Activated CD8-positive, alpha-beta memory T cell treated with anti-CD3 and anti-CD28 coated beads, Interleukin-2, amount 10 ng/mL, durations not matched to agents 7 days and 5 days (primary cell): ENCODE measurements around the gene RAE1. TPM values are rescaled to one million over a fixed set of nuclear protein-coding genes. Genes with fewer than 3 reads are reported as not detected.
A peak's percentile ranks its signal among the peaks of the same experiment; 100 is the strongest.

Source experiments
- ATAC-seq: fragments of 150-1000 bp; cut with Tn5 transposase; one replicate; pipeline ENCODE4 v1.10.0; 2021; ENCODE audit warnings: moderate library complexity
- CTCF ChIA-PET: fragments of 350-600 bp; sonication (Branson Sonifier 250); formaldehyde crosslinking; loops from one replicate; lab custom pipeline; 2021; ENCODE audit warnings: antibody characterized with exemption; lab: Charles Lee
- DNase-seq: peaks from one replicate; pipeline ENCODE4 v3.0.0-alpha.2; 2020
- H3K27ac Mint-ChIP-seq: one replicate; pipeline ENCODE4 v1.8.0; 2021; ENCODE audit warnings: mild to moderate bottlenecking, mixed read lengths
- H3K27me3 Mint-ChIP-seq: one replicate; pipeline ENCODE4 v1.8.0; 2021; ENCODE audit warnings: mixed read lengths
- H3K36me3 Mint-ChIP-seq: one replicate; pipeline ENCODE4 v1.8.0; 2021; ENCODE audit warnings: mild to moderate bottlenecking, mixed read lengths
- H3K4me1 Mint-ChIP-seq: one replicate; pipeline ENCODE4 v1.8.0; 2021; ENCODE audit warnings: mixed read lengths
- H3K4me3 Mint-ChIP-seq: one replicate; pipeline ENCODE4 v1.8.0; 2021; ENCODE audit warnings: mild to moderate bottlenecking, moderate library complexity, mixed read lengths
- H3K9me3 Mint-ChIP-seq: one replicate; pipeline ENCODE4 v1.8.0; 2022; ENCODE audit warnings: low read depth, mixed read lengths
- total RNA-seq, 2 experiments: library from RNA; stranded (reverse); gene quantifications; one replicate each; pipeline ENCODE4 v1.2.3, GENCODE V29; 2021

The RAE1 gene
- total RNA-seq, 2 experiments from 2014 or later, result 31.4 to 37.5 TPM

DNA sequence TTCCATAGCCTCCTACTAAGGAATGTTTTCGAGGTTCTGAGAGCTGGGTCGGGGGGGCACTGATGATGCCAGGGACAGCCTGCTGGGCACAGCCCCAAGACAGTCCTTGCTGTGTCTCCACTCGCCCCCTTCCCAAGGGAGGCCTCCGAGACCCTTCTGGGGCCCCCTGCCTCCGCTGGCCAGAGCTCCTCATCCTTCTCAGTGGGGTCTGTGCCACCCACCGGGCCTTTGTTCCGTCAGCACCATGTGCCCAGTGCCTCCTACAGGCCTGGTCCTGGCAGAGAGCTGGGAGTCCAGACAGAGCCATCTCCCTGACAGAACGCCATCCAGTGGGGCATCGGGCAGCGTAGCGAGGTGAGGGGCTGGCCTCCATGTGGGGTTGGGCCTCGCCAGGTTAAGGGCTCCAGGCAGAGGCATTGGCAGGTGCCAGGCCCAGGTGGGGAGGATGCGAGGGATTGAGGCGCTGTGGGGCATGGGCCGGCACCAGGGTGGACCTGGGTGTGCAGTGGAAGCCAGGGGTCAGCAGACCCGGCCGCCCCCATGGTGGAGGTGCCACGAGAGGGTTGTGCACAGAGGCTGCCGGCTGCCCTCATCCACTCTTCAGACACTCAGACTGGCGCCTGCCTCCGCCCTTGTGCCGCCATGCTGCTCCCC lies 53.5 kb downstream of the RAE1 start:
- Mint-ChIP-seq H3K36me3 (peaks cover 31% of the 10 kb centered on the region), H3K27ac (no peak overlapping the region), H3K9me3 (no peaks in the 10 kb centered on the region), H3K27me3 (no peaks in the 10 kb centered on the region), H3K4me3 (no peak overlapping the region), H3K4me1 (peaks cover 36% of the 10 kb centered on the region)
- no peak for DNase-seq
- ATAC-seq, result no peak
- CTCF ChIA-PET, result no interaction called here

DNA sequence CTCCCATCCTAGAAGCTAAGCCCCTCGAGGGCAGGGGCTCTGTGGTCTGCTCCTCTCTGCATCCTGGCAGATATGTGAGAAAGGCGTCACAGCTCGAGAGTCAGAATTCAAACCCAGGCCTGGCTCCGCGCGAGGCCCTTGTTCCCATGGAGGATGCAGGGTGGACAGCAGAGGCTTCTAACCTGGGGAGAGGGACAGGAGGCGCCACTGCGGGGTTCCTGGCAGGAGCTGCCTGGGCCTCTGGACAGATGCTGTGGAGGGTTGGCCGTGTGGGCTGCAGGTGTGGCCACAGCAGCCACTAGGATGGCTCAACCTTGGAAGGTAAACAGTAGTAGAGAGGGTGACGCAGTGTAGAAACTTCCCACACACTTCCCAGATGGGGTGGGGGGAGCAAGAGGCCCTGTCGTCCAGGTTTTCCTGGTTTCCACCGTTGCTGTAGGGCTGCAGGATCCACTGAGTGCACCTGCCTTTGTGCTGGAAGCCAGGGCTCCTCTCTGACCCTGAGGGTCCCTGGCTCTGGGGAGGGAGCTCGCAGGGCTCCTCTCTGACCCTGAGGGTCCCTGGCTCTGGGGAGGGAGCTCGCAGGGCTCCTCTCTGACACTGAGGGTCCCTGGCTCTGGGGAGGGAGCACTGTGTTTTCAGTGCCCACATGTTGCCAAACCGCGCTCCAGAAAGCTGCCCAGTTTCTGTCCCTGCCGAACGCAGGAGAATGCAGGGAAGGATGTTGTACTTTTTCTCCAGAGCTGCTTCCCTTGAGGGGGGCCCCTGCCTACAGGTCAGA lies 54.4 kb downstream of the RAE1 start:
- no peak for ATAC-seq
- no peak for DNase-seq
- H3K27me3 Mint-ChIP-seq, result no peaks in the 10 kb centered on the region
- CTCF ChIA-PET, result no interaction called here
- no peak overlapping the region for H3K4me3 Mint-ChIP-seq
- no peak overlapping the region for H3K27ac Mint-ChIP-seq
- H3K9me3 Mint-ChIP-seq, result no peaks in the 10 kb centered on the region
- peaks cover 27% of the 10 kb centered on the region for H3K4me1 Mint-ChIP-seq
- peaks cover 26% of the 10 kb centered on the region for H3K36me3 Mint-ChIP-seq

DNA sequence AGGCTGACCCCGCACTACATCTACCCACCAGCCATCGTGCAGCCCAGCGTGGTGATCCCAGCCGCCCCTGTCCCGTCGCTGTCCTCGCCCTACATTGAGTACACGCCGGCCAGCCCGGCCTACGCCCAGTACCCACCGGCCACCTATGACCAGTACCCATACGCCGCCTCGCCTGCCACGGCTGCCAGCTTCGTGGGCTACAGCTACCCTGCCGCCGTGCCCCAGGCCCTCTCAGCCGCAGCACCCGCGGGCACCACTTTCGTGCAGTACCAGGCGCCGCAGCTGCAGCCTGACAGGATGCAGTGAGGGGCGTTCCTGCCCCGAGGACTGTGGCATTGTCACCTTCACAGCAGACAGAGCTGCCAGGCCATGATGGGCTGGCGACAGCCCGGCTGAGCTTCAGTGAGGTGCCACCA lies 56.5 kb downstream of the RAE1 start:
- ATAC-seq, result no peak
- Mint-ChIP-seq H3K27ac (no peak overlapping the region), H3K36me3 (peaks cover 17% of the 10 kb centered on the region), H3K27me3 (no peaks in the 10 kb centered on the region), H3K4me3 (no peak overlapping the region), H3K9me3 (no peaks in the 10 kb centered on the region), H3K4me1 (peaks cover 25% of the 10 kb centered on the region)
- CTCF ChIA-PET, result no interaction called here
- DNase-seq, result no peak

DNA sequence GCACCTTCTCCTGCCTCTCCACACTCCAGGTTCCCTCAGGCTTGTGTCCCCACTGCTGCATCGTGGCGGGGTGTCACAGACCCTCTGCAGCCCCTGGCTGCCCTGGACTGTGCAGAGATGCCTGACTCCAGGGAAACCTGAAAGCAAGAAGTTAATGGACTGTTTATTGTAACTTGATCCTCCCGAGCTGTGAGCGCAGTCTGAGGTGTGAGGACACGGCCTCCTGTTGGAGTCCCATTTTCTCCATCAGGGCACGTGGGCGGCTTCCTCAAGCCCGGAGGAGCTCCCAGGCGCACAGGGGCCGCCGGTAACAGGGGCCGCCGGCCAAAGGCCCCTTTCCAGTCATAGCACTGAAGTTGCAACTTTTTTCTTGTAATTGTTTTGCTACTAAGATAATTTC lies 57.1 kb downstream of the RAE1 start:
- H3K36me3 Mint-ChIP-seq, result peaks cover 17% of the 10 kb centered on the region
- H3K27ac Mint-ChIP-seq, result no peak overlapping the region
- no peak for DNase-seq
- H3K9me3 Mint-ChIP-seq, result no peaks in the 10 kb centered on the region
- no peak for ATAC-seq
- H3K4me1 Mint-ChIP-seq, result peaks cover 25% of the 10 kb centered on the region
- H3K27me3 Mint-ChIP-seq, result no peaks in the 10 kb centered on the region
- CTCF ChIA-PET, result no interaction called here
- H3K4me3 Mint-ChIP-seq, result no peak overlapping the region

DNA sequence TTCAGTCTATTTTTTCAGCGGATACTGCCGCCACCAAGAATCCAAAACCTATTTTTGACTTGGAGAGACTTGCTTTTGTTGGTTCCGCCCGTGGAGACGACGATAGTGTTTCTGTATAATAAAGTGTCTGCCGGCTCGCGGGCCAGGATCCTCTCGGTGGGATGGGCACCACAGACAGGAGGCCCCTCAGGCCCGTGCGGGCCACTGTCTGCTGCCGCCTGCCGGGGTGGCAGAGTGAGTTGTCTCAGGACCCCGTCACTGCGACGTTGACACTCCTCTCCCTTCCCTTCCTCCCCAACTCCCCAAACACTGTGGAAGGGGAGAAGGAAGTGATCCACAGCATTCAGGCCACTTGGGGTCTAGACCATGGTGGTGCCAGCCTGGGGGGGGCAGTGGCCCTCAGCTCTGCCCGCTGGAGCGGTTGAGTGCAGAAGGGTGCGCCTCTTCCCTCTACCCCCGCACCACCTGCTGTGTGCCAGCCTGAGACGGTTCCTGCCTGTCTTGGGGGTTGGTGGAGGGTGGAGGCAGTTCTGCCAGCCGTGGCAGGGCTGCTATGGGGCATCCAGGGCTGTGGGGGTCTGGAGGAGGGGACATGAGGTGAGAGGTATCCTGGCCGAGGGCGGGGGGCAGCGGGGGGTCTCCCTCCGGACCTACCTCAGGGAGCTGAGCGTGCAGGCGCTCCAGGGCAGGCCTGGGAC lies 57.6 kb downstream of the RAE1 start:
- DNase-seq (no peak), ATAC-seq (no peak)
- CTCF ChIA-PET, result no interaction called here
- no peaks in the 10 kb centered on the region for H3K9me3 Mint-ChIP-seq
- peaks cover 22% of the 10 kb centered on the region for H3K4me1 Mint-ChIP-seq
- no peak overlapping the region for H3K4me3 Mint-ChIP-seq
- peaks cover 16% of the 10 kb centered on the region for H3K36me3 Mint-ChIP-seq
- no peaks in the 10 kb centered on the region for H3K27me3 Mint-ChIP-seq
- H3K27ac Mint-ChIP-seq, result no peak overlapping the region

DNA sequence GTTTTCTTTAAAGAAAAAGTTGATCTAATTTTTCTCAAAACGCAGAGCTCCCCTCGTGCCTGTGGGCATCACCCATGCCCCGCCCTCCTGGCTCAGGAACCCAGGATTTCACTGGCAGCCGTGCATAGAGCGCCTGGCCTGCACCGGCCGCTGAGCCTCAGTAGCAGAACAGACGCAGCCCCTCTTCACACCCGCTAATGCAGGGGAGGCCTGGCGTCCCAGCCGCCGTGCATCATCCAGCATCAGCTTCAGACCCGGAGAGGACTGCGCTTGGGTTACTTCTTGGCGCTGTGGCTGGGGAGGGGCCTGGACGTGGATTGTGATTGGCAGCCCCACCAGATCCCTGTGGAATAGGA lies 58.2 kb downstream of the RAE1 start:
- Mint-ChIP-seq H3K9me3 (no peaks in the 10 kb centered on the region), H3K27me3 (no peaks in the 10 kb centered on the region), H3K4me3 (no peak overlapping the region), H3K27ac (no peak overlapping the region), H3K36me3 (peaks cover 14% of the 10 kb centered on the region), H3K4me1 (peaks cover 22% of the 10 kb centered on the region)
- DNase-seq (no peak), ATAC-seq (no peak)
- CTCF ChIA-PET, result interaction anchor here (1.1 kb wide), 1 partner anchor 20 kb away, joined by 3 read pairs; no protein-coding TSS in a partner anchor

DNA sequence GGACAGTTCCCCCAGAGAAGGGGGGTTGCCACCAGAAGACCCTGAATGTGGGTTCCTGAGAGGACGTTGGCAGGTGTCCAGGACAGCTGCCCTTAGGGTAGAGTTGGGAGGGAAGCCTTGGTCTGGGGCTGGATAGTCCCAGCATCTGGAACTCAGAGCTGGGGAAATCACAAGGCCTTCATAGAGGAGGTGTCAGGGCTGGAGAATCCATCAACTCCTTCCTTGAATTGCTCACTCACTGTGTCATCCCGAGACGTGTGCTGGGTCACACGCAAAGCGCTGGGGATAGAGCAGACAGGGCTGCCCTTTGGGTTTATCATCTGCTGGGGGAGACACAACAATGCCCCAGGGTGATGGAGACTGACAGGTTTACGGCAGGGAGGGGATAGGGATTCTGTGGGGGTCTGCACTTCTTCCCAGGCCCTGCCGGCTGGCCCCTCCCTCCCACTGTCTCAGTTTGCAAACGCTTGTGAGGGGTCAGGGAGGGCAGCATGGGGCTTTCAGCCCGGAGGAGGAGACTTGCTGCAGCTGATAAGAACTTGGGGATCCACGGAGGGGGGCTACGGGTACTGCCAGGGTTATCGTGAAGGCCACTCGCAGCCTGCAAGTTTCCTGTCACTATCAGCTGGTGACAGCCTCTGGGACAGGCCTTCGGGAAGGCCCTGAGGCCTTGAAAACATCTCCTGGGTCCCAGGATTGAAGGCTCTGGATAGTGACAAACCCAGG lies 58.8 kb downstream of the RAE1 start:
- Mint-ChIP-seq H3K36me3 (peaks cover 14% of the 10 kb centered on the region), H3K4me1 (peaks cover 22% of the 10 kb centered on the region), H3K9me3 (no peaks in the 10 kb centered on the region), H3K4me3 (no peak overlapping the region), H3K27ac (no peak overlapping the region), H3K27me3 (no peaks in the 10 kb centered on the region)
- CTCF ChIA-PET, result interaction anchor here (1.1 kb wide), 1 partner anchor 20 kb away, joined by 3 read pairs; no protein-coding TSS in a partner anchor
- ATAC-seq (no peak), DNase-seq (no peak)

DNA sequence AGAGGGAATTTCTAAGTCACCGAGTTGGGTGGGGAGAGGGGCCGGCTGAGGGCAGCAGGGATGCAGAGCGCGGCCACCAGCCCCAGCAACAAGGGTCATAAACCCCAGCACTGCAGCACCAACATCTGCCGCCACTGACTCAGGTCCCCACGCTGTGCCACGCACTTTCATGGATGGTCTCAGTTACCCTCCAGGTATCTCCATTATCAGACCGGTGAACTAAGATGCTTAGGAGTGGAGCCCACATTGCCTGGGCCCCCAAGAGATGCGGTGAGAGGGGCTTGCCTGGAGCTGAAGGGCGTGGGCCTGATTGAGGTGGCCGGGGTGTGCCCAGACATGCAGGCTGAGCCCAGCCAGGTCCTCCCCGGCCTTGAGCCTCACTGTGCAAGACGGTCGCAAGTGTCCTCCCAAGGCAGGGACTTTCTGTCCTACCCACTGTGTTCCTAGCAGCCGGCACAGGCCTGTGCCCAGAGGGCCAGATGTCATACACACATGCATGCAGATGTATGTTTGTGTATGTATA lies 59.4 kb downstream of the RAE1 start:
- Mint-ChIP-seq H3K4me3 (no peak overlapping the region), H3K9me3 (no peaks in the 10 kb centered on the region), H3K27ac (no peak overlapping the region), H3K27me3 (no peaks in the 10 kb centered on the region), H3K36me3 (peaks cover 11% of the 10 kb centered on the region), H3K4me1 (peaks cover 22% of the 10 kb centered on the region)
- ATAC-seq (no peak), DNase-seq (no peak)
- CTCF ChIA-PET, result interaction anchor here (1.2 kb wide), 1 partner anchor 20 kb away, joined by 3 read pairs; no protein-coding TSS in a partner anchor

DNA sequence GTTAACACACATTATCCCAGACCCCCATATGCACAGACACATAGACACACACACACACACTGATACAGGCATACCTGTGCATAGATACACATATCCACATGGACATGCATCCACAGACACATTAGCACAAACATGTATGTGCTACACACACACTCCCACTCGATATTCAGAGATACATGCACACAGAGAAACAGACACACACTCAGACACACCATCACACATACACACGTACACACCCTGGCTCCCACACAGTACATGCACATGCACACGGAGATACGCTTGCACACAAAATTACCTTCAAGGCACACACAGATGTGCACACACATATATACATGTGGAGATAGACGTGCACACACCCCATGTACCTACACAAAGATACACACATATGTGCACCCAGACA lies 59.9 kb downstream of the RAE1 start:
- no peaks in the 10 kb centered on the region for H3K9me3 Mint-ChIP-seq
- H3K36me3 Mint-ChIP-seq, result peaks cover 11% of the 10 kb centered on the region
- H3K27me3 Mint-ChIP-seq, result no peaks in the 10 kb centered on the region
- ATAC-seq (no peak), DNase-seq (no peak)
- CTCF ChIA-PET, result interaction anchor here (1.2 kb wide), 1 partner anchor 21 kb away, joined by 3 read pairs; no protein-coding TSS in a partner anchor
- no peak overlapping the region for H3K27ac Mint-ChIP-seq
- H3K4me3 Mint-ChIP-seq, result no peak overlapping the region
- peaks cover 22% of the 10 kb centered on the region for H3K4me1 Mint-ChIP-seq

DNA sequence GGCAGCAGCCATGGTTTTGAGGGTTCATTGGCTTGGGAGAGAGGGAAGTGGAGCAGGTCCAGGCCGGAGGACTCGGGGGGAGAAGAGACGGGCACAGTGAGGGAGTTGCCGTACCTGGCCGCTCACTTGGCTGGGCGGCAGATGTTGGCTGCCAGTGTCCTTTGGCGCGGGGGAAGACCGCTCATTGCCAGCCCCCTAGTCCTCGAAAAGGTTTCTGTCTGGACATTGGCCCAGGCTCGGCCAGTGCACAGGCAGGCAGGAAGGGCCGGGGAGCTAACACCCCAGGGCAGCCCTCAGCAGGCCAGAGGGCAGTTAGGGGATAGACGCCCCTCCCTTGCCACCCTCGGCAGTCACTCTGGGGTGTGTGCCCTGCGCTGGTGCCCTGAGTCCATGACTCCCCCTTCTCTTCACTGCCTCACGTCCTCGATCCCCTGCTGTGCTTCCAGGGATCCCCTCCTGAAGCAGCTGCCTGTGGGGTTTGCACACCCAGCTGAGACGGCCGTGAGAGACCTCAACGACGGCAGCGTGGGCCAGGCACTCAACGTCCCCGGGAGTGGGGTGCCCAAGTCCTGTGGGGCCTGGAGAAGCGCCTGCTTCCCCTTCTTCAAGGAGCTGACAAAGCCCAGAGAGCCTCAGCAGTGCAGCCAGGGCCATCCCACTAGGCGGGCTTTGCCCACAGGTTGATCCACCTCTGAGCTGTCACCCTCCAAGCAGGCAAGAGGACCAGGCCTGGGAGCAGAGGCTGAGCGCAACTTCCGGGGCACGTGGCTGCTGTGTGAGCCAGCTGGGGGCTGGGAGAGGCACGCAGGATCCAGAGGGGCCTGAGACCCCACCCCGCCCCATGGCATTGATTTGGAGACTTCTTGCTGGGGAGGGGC lies 60.6 kb downstream of the RAE1 start:
- ATAC-seq, result peak; percentile 24
- no peak for DNase-seq
- H3K4me3 Mint-ChIP-seq, result no peak overlapping the region
- CTCF ChIA-PET, result interaction anchor here (1.1 to 3.5 kb wide), 8 partner anchors 12 to 22 kb away, joined by 3 to 10 read pairs (median 6); no protein-coding TSS in a partner anchor
- peaks cover 22% of the 10 kb centered on the region for H3K4me1 Mint-ChIP-seq
- no peaks in the 10 kb centered on the region for H3K9me3 Mint-ChIP-seq
- H3K27me3 Mint-ChIP-seq, result no peaks in the 10 kb centered on the region
- peaks cover 11% of the 10 kb centered on the region for H3K36me3 Mint-ChIP-seq
- no peak overlapping the region for H3K27ac Mint-ChIP-seq

DNA sequence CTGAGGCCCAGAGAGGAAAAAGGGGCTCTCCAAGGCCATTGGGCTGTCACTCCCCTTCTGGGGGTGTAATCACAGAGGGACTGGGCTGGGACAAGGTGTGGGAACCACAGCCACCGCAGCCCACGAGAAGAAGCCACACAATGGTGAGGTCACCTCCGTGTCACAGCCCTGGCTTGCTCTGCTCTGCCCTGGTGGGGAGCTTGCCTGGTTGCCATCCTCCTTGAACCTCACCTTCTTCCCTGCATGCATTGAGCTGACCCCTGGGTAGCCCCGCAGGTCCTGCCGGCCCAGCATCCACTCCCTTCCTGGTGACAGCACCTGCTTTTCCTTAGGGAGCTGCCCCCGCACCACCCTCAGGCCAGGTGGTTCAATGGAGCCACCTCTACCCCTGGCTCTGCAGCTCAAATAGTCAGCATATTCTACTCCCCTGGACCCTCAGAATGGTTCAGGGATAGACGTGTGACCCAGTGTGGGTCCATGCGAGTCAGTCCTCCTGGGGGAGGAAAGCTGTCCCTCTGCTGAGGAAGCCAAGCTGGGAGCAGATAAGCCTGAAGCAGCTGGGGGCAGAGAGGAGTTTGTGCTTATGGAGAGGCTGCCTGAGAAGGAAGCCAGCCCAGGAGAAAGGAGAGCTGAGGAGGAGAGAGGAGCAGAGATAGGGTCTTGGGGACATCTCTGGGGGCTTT lies 61.4 kb downstream of the RAE1 start:
- no peak overlapping the region for H3K4me3 Mint-ChIP-seq
- H3K27ac Mint-ChIP-seq, result no peak overlapping the region
- peaks cover 6% of the 10 kb centered on the region for H3K36me3 Mint-ChIP-seq
- peak; percentile 81 for DNase-seq
- H3K4me1 Mint-ChIP-seq, result peaks cover 22% of the 10 kb centered on the region
- CTCF ChIA-PET, result interaction anchor here (1.1 to 3.5 kb wide), 9 partner anchors 11 to 86 kb away, joined by 3 to 10 read pairs (median 6); no protein-coding TSS in a partner anchor
- no peaks in the 10 kb centered on the region for H3K9me3 Mint-ChIP-seq
- peaks cover 3% of the 10 kb centered on the region for H3K27me3 Mint-ChIP-seq
- peak; percentile 70 for ATAC-seq
